Measurements from ENCODE around the gene PROSER3. TPM values are rescaled to one million over a fixed set of nuclear protein-coding genes. Genes with fewer than 3 reads are reported as not detected.

PROSER3 gene
- total RNA-seq, 1 donor from 2014 or later = 39.5 TPM

GRCh38 chr19:35744430-35745327 is 13.3 kb upstream of the PROSER3 start:
- Mint-ChIP-seq H3K4me1 (ENCODE audit: low read depth) (peaks cover 45% of the 10 kb centered on the region), H3K4me3 (peak overlapping the region; percentile 98), H3K27me3 (ENCODE audit: insufficient read depth) (peaks cover 2% of the 10 kb centered on the region), H3K27ac (peak overlapping the region; percentile 96), H3K9me3 (no peaks in the 10 kb centered on the region), H3K36me3 (ENCODE audit: low read depth) (peaks cover 12% of the 10 kb centered on the region)
- intact Hi-C loops (cut with micrococcal nuclease) = loop anchor here (1.0 to 10.0 kb wide), 12 partner anchors 27 to 590 kb away; partner anchors contain the start of genes ALKBH6, ARHGAP33, COX6B1 and FXYD5
- peak; percentile 93 for DNase-seq (ENCODE audit: low spot score)

- no peaks in the 10 kb centered on the region for H3K9me3 Mint-ChIP-seq
- peaks cover 53% of the 10 kb centered on the region for H3K4me1 Mint-ChIP-seq (ENCODE audit: low read depth)
- H3K4me3 Mint-ChIP-seq = peak within 1 kb of the TSS; percentile 98
- peak; percentile 98 for DNase-seq (ENCODE audit: low spot score)
- intact Hi-C loops (cut with micrococcal nuclease) = loop anchor here (1.0 to 10.0 kb wide), 8 partner anchors 28 to 591 kb away; partner anchors contain the start of genes ALKBH6, ARHGAP33, FXYD5 and THAP8
- H3K27ac Mint-ChIP-seq = peak within 1 kb of the TSS; percentile 96
- peaks cover 12% of the 10 kb centered on the region for H3K36me3 Mint-ChIP-seq (ENCODE audit: low read depth)
- H3K27me3 Mint-ChIP-seq (ENCODE audit: insufficient read depth) = peaks cover 2% of the 10 kb centered on the region
These were observed 12.5 kb upstream of the PROSER3 start, which contains the start of the genes PSENEN and U2AF1L4 for GRCh38 chr19:35745328-35746086. Gene PSENEN (plus strand): TSS chr19:35745651. CDS start chr19:35745931, 280 bp downstream. Gene U2AF1L4 (minus strand): TSS chr19:35745418. CDS start chr19:35745391, 27 bp downstream.

GRCh38 chr19:35746087-35746462 is 11.9 kb upstream of the PROSER3 start:
- Mint-ChIP-seq H3K36me3 (ENCODE audit: low read depth) (peaks cover 11% of the 10 kb centered on the region), H3K4me3 (peak overlapping the region; percentile 98), H3K27me3 (ENCODE audit: insufficient read depth) (peaks cover 2% of the 10 kb centered on the region), H3K4me1 (ENCODE audit: low read depth) (peaks cover 53% of the 10 kb centered on the region), H3K27ac (peak overlapping the region; percentile 96), H3K9me3 (no peaks in the 10 kb centered on the region)
- DNase-seq (ENCODE audit: low spot score) = no peak
- intact Hi-C loops (cut with micrococcal nuclease) = loop anchor here (10.0 kb wide), 1 partner anchor 591 kb away; the partner anchor contains the start of gene FXYD5

- no peaks in the 10 kb centered on the region for H3K9me3 Mint-ChIP-seq
- H3K36me3 Mint-ChIP-seq (ENCODE audit: low read depth) = peaks cover 11% of the 10 kb centered on the region
- intact Hi-C loops (cut with micrococcal nuclease) = loop anchor here (10.0 kb wide), 1 partner anchor 592 kb away; the partner anchor contains the start of gene FXYD5
- H3K4me1 Mint-ChIP-seq (ENCODE audit: low read depth) = peaks cover 53% of the 10 kb centered on the region
- no peak for DNase-seq (ENCODE audit: low spot score)
- H3K27ac Mint-ChIP-seq = peak overlapping the region; percentile 96
- H3K27me3 Mint-ChIP-seq (ENCODE audit: insufficient read depth) = peaks cover 2% of the 10 kb centered on the region
- H3K4me3 Mint-ChIP-seq = peak overlapping the region; percentile 98
These were observed 11.4 kb upstream of the PROSER3 start for GRCh38 chr19:35746531-35746930.

GRCh38 chr19:35748106-35749020 is 9.6 kb upstream of the PROSER3 start, which contains the start of gene LIN37:
Gene LIN37 (plus strand): TSS chr19:35748576. CDS start chr19:35748725, 149 bp downstream.
- H3K4me1 Mint-ChIP-seq (ENCODE audit: low read depth) = peaks cover 43% of the 10 kb centered on the region

GRCh38 chr19:35750167-35750566 is 7.8 kb upstream of the PROSER3 start:
- Mint-ChIP-seq H3K36me3 (ENCODE audit: low read depth) (peaks cover 17% of the 10 kb centered on the region), H3K4me3 (peak overlapping the region; percentile 62), H3K27me3 (ENCODE audit: insufficient read depth) (peaks cover 2% of the 10 kb centered on the region), H3K4me1 (ENCODE audit: low read depth) (peaks cover 38% of the 10 kb centered on the region), H3K9me3 (no peaks in the 10 kb centered on the region), H3K27ac (peak overlapping the region; percentile 44)
- intact Hi-C loops (cut with micrococcal nuclease) = no loop called here
- DNase-seq (ENCODE audit: low spot score) = no peak

More at GRCh38 chr19:35748106-35749020, 9.6 kb upstream of the PROSER3 start, which contains the start of gene LIN37:
- Mint-ChIP-seq H3K36me3 (ENCODE audit: low read depth) (peaks cover 8% of the 10 kb centered on the region), H3K27ac (peak within 1 kb of the TSS; percentile 89), H3K4me3 (peak within 1 kb of the TSS; percentile 97), H3K9me3 (no peaks in the 10 kb centered on the region), H3K27me3 (ENCODE audit: insufficient read depth) (peaks cover 2% of the 10 kb centered on the region)
- DNase-seq (ENCODE audit: low spot score) = peak; percentile 99
- intact Hi-C loops (cut with micrococcal nuclease) = loop anchor here (1.0 to 10.0 kb wide), 8 partner anchors 8 to 594 kb away; partner anchors contain the start of genes ARHGAP33, COX6B1, FXYD5 and POLR2I

- no peak for DNase-seq (ENCODE audit: low spot score)
- H3K4me1 Mint-ChIP-seq (ENCODE audit: low read depth) = peaks cover 36% of the 10 kb centered on the region
- no peaks in the 10 kb centered on the region for H3K27me3 Mint-ChIP-seq (ENCODE audit: insufficient read depth)
- no peaks in the 10 kb centered on the region for H3K9me3 Mint-ChIP-seq
- intact Hi-C loops (cut with micrococcal nuclease) = no loop called here
- H3K4me3 Mint-ChIP-seq = no peak overlapping the region
- no peak overlapping the region for H3K27ac Mint-ChIP-seq
- peaks cover 18% of the 10 kb centered on the region for H3K36me3 Mint-ChIP-seq (ENCODE audit: low read depth)
These were observed 5.9 kb upstream of the PROSER3 start for GRCh38 chr19:35751839-35752745.

GRCh38 chr19:35752746-35753350 is 5.1 kb upstream of the PROSER3 start:
- Mint-ChIP-seq H3K27me3 (ENCODE audit: insufficient read depth) (no peaks in the 10 kb centered on the region), H3K4me3 (no peak overlapping the region), H3K36me3 (ENCODE audit: low read depth) (peaks cover 17% of the 10 kb centered on the region), H3K9me3 (no peaks in the 10 kb centered on the region), H3K4me1 (ENCODE audit: low read depth) (peaks cover 41% of the 10 kb centered on the region), H3K27ac (no peak overlapping the region)
- intact Hi-C loops (cut with micrococcal nuclease) = no loop called here
- DNase-seq (ENCODE audit: low spot score) = no peak

- no peak for DNase-seq (ENCODE audit: low spot score)
- intact Hi-C loops (cut with micrococcal nuclease) = no loop called here
- Mint-ChIP-seq H3K27me3 (ENCODE audit: insufficient read depth) (no peaks in the 10 kb centered on the region), H3K4me1 (ENCODE audit: low read depth) (peaks cover 36% of the 10 kb centered on the region), H3K4me3 (no peak overlapping the region), H3K36me3 (ENCODE audit: low read depth) (peaks cover 15% of the 10 kb centered on the region), H3K9me3 (no peaks in the 10 kb centered on the region), H3K27ac (no peak overlapping the region)
These were observed 4.2 kb upstream of the PROSER3 start for GRCh38 chr19:35753634-35754369.

- intact Hi-C loops (cut with micrococcal nuclease) = loop anchor here (5.0 kb wide), 1 partner anchor 207 kb away; the partner anchor contains the start of gene TMEM147
- H3K27me3 Mint-ChIP-seq (ENCODE audit: insufficient read depth) = no peaks in the 10 kb centered on the region
- H3K27ac Mint-ChIP-seq = no peak overlapping the region
- H3K36me3 Mint-ChIP-seq (ENCODE audit: low read depth) = peaks cover 16% of the 10 kb centered on the region
- DNase-seq (ENCODE audit: low spot score) = no peak
- H3K4me3 Mint-ChIP-seq = peak overlapping the region; percentile 11
- H3K4me1 Mint-ChIP-seq (ENCODE audit: low read depth) = peaks cover 37% of the 10 kb centered on the region
- no peaks in the 10 kb centered on the region for H3K9me3 Mint-ChIP-seq
These were observed 3.4 kb upstream of the PROSER3 start for GRCh38 chr19:35754370-35755130.

Measured in activated T-helper 1 cell treated with anti-CD3 and anti-CD28 coated beads, Interleukin-12 subunit alpha, Interleukin-12 subunit beta, Interleukin-2, Interleukin-4 antibody, amounts not matched to agents 30 ng/mL and 10 ng/mL and 1 ng/mL, durations not matched to agents 14 hours and 24 hours and 36 hours (primary cell).